WTC11 (cell line): ENCODE data around the gene PLA2G12B. TPM values are rescaled to one million over a fixed set of nuclear protein-coding genes. Genes with fewer than 3 reads are reported as not detected.

Experiments
- ATAC-seq: fragments of 200-7000 bp; cut with Tn5 transposase; 2 replicates; pipeline ENCODE4 v1.10.0; 2021; ENCODE audit warnings: mild to moderate bottlenecking, moderate library complexity
- Bru-seq: library from RNA; stranded (reverse); fragments of 400-500 nt; gene quantifications from one replicate; lab custom pipeline; 2021; lab: Mats Ljungman, UMichigan
- CTCF ChIA-PET: fragments of 300-600 bp; sonication (Branson Sonifier 250); formaldehyde crosslinking; loops from one replicate; lab custom pipeline; 2021; ENCODE audit warnings: antibody characterized with exemption; lab: Charles Lee
- POLR2A ChIA-PET: fragments of 350-600 bp; sonication (Branson Sonifier 250); formaldehyde crosslinking; loops from one replicate; lab custom pipeline; 2021; ENCODE audit warnings: antibody characterized with exemption; lab: Charles Lee
- DNase-seq: peaks from one replicate; pipeline ENCODE4 v3.0.0; 2021; ENCODE audit warnings: low spot score
- H3K27ac Mint-ChIP-seq: 2 replicates; pipeline ENCODE4 v1.8.0; 2021; ENCODE audit warnings: mixed read lengths
- H3K27me3 Mint-ChIP-seq: 2 replicates; pipeline ENCODE4 v1.8.0; 2021; ENCODE audit warnings: low read depth, mild to moderate bottlenecking, moderate library complexity, mixed read lengths
- H3K36me3 Mint-ChIP-seq: 2 replicates; pipeline ENCODE4 v1.8.0; 2021; ENCODE audit warnings: mixed read lengths
- H3K4me1 Mint-ChIP-seq: 2 replicates; pipeline ENCODE4 v1.8.0; 2022; ENCODE audit warnings: mixed read lengths
- H3K4me3 Mint-ChIP-seq: 2 replicates; pipeline ENCODE4 v1.8.0; 2021; ENCODE audit warnings: mild to moderate bottlenecking, moderate library complexity, mixed read lengths
- H3K9me3 Mint-ChIP-seq: 2 replicates; pipeline ENCODE4 v1.8.0; 2021; ENCODE audit warnings: mixed read lengths
- ATF3 ChIP-seq: sonication (generic); formaldehyde crosslinking; conservative IDR thresholded peaks from 2 replicates; pipeline ENCODE4 v1.8.1; 2022; ENCODE audit warnings: mild to moderate bottlenecking, missing genetic modification reagents
- CBFB ChIP-seq: sonication (generic); formaldehyde crosslinking; IDR thresholded peaks from 2 replicates; pipeline ENCODE4 v1.8.1; 2022; ENCODE audit warnings: mild to moderate bottlenecking, low read depth, missing genetic modification reagents
- CTCF ChIP-seq: fragments of 200-600 bp; IDR thresholded peaks from 2 replicates; pipeline ENCODE4 v1.8.0; 2022; ENCODE audit warnings: antibody characterized with exemption
- E2F5 ChIP-seq: sonication (generic); formaldehyde crosslinking; IDR thresholded peaks from 2 replicates; pipeline ENCODE4 v1.8.1; 2022; ENCODE audit warnings: mild to moderate bottlenecking, moderate library complexity, missing genetic modification reagents
- ELF4 ChIP-seq: sonication (generic); formaldehyde crosslinking; IDR thresholded peaks from 2 replicates; pipeline ENCODE4 v1.8.1; 2022; ENCODE audit warnings: low read depth, mild to moderate bottlenecking, moderate library complexity, missing genetic modification reagents
- GRHL2 ChIP-seq: fragments of 250-450 bp; sonication (Bioruptor Pico); IDR thresholded peaks from 2 replicates; pipeline ENCODE4 v1.8.0; 2022; ENCODE audit warnings: mild to moderate bottlenecking, moderate library complexity; ENCODE audit not compliant: insufficient replicate concordance, severe bottlenecking
- KAT7 ChIP-seq: sonication (generic); formaldehyde crosslinking; IDR thresholded peaks from 2 replicates; pipeline ENCODE4 v1.8.1; 2023; ENCODE audit warnings: missing genetic modification reagents, mild to moderate bottlenecking, borderline replicate concordance
- MYBL2 ChIP-seq: sonication (generic); formaldehyde crosslinking; IDR thresholded peaks from 2 replicates; pipeline ENCODE4 v1.8.1; 2023; ENCODE audit warnings: mild to moderate bottlenecking, moderate library complexity, missing genetic modification reagents
- SMAD4 ChIP-seq: sonication (generic); formaldehyde crosslinking; IDR thresholded peaks from 2 replicates; pipeline ENCODE4 v1.8.0; 2022; ENCODE audit warnings: mild to moderate bottlenecking, missing genetic modification reagents
- TCF7 ChIP-seq: sonication (generic); formaldehyde crosslinking; IDR thresholded peaks from 2 replicates; pipeline ENCODE4 v1.8.0; 2022; ENCODE audit warnings: mild to moderate bottlenecking, low read depth, missing genetic modification reagents, moderate library complexity
- USF2 ChIP-seq: sonication (generic); formaldehyde crosslinking; IDR thresholded peaks from 2 replicates; pipeline ENCODE4 v1.8.1; 2023; ENCODE audit warnings: mild to moderate bottlenecking, missing genetic modification reagents, moderate library complexity
- ZBTB43 ChIP-seq: sonication (generic); formaldehyde crosslinking; IDR thresholded peaks from 2 replicates; pipeline ENCODE4 v1.8.1; 2023; ENCODE audit warnings: mild to moderate bottlenecking, missing genetic modification reagents
- ZNF121 ChIP-seq: sonication (generic); formaldehyde crosslinking; IDR thresholded peaks from 2 replicates; pipeline ENCODE4 v1.8.0; 2023; ENCODE audit warnings: missing genetic modification reagents
- ZNF138 ChIP-seq: sonication (generic); formaldehyde crosslinking; conservative IDR thresholded peaks from 2 replicates; pipeline ENCODE4 v1.8.1; 2022; ENCODE audit warnings: mild to moderate bottlenecking, moderate library complexity, missing genetic modification reagents
- ZNF232 ChIP-seq: sonication (generic); formaldehyde crosslinking; IDR thresholded peaks from 2 replicates; pipeline ENCODE4 v1.8.0; 2022; ENCODE audit warnings: mild to moderate bottlenecking, missing genetic modification reagents
- ZNF317 ChIP-seq: sonication (generic); formaldehyde crosslinking; IDR thresholded peaks from 2 replicates; pipeline ENCODE4 v1.8.1; 2023; ENCODE audit warnings: low read depth, mild to moderate bottlenecking, moderate library complexity, missing genetic modification reagents, borderline replicate concordance
- long read RNA-seq, 3 experiments: library from RNA in 1 of 3; library from capped mRNA in 1 of 3; library from polyadenylated mRNA in 1 of 3; unstranded in 2 of 3; stranded (forward) in 1 of 3; transcript quantifications; one replicate each; pipeline ENCODE4 v2.0.0, GENCODE V29; 2021
- total RNA-seq: library from RNA; stranded (reverse); gene quantifications from 3 replicates; pipeline ENCODE4 v1.2.3, GENCODE V29; 2021

Gene PLA2G12B
- total RNA-seq (not detected in 3 replicates), Bru-seq, nascent RNA (percentile 5 among the genes with signal in this experiment)
- long read RNA-seq, experiment 1, result 0 reads
- long read RNA-seq, experiment 2, partial matches to known transcripts, result 0 of 1 reads
- long read RNA-seq, experiment 2, other reads (novel, unspliced or antisense), result 1 of 1 reads
- long read RNA-seq, experiment 3, partial matches to known transcripts, result 0 of 1 reads
- long read RNA-seq, experiment 3, other reads (novel, unspliced or antisense), result 1 of 1 reads

GRCh38 chr10:72954596-72955554 lies at the start of gene PLA2G12B:
PLA2G12B (minus strand) TSS chr10:72954806; CDS start chr10:72954685, 121 bp downstream.
- ATAC-seq (no peak), DNase-seq (no peak)
- Mint-ChIP-seq H3K27me3 (no peaks in the 10 kb centered on the region), H3K36me3 (no peaks in the 10 kb centered on the region), H3K9me3 (no peaks in the 10 kb centered on the region), H3K4me1 (peaks cover 30% of the 10 kb centered on the region), H3K4me3 (no peak within 1 kb of the TSS), H3K27ac (0 out of 2 replicates have a peak within 1 kb of the TSS, but pooled peaks have one; percentile 27)
- ChIA-PET CTCF (interaction anchor here (0.6 to 0.7 kb wide), 2 partner anchors 47 to 360 kb away, joined by 3 to 4 read pairs; no protein-coding TSS in a partner anchor), POLR2A (no interaction called here)
- no peak for TF ChIP-seq ZNF138 (CRISPR knock-in tag)

- ChIA-PET POLR2A (no interaction called here), CTCF (no interaction called here)
- H3K4me3 Mint-ChIP-seq, result no peak overlapping the region
- no peak for ATAC-seq
- no peak overlapping the region for H3K27ac Mint-ChIP-seq
- peak; percentile 81; the same call in 1 of the 2 replicates for TF ChIP-seq ZNF121
- no peak for TF ChIP-seq ZNF232
- no peak for TF ChIP-seq ZNF317
- DNase-seq, result no peak
- H3K36me3 Mint-ChIP-seq, result peaks cover 25% of the 10 kb centered on the region
- H3K4me1 Mint-ChIP-seq, result no peaks in the 10 kb centered on the region
- H3K27me3 Mint-ChIP-seq, result no peaks in the 10 kb centered on the region
- H3K9me3 Mint-ChIP-seq, result peaks cover 3% of the 10 kb centered on the region; the same call in 1 of the 2 replicates
Measured at GRCh38 chr10:73003822-73004221, 49.2 kb upstream of the PLA2G12B start.

- Mint-ChIP-seq H3K27ac (no peak overlapping the region), H3K9me3 (peaks cover 11% of the 10 kb centered on the region), H3K36me3 (peaks cover 6% of the 10 kb centered on the region; the same call in 1 of the 2 replicates), H3K4me1 (no peaks in the 10 kb centered on the region)
- CTCF ChIA-PET, result interaction anchor here (0.7 kb wide), 1 partner anchor 60 kb away, joined by 3 read pairs; no protein-coding TSS in a partner anchor
- TF ChIP-seq ELF4, result no peak
- TF ChIP-seq GRHL2, result no peak
- no peak for TF ChIP-seq USF2 (CRISPR knock-in tag)
- TF ChIP-seq ZNF121, result peak; percentile 35; the same call in 1 of the 2 replicates
- TF ChIP-seq MYBL2 (CRISPR knock-in tag), result no peak
- TF ChIP-seq SMAD4 (CRISPR knock-in tag), result no peak
- TF ChIP-seq, all 79 proteins: peak for 1
- POLR2A ChIA-PET, result interaction anchor here (0.6 kb wide), 1 partner anchor 20 kb away, joined by 6 read pairs; no protein-coding TSS in a partner anchor
- H3K4me3 Mint-ChIP-seq, result no peak overlapping the region
- DNase-seq (no peak), ATAC-seq (no peak)
- no peaks in the 10 kb centered on the region for H3K27me3 Mint-ChIP-seq
Measured at GRCh38 chr10:73000973-73001372, 46.4 kb upstream of the PLA2G12B start.

GRCh38 chr10:72997099-72997498 lies 42.5 kb upstream of the PLA2G12B start:
- ATAC-seq, result no peak
- POLR2A ChIA-PET, result no interaction called here
- no peak overlapping the region for H3K4me3 Mint-ChIP-seq
- TF ChIP-seq E2F5 (no peak), CTCF (no peak), TCF7 (CRISPR knock-in tag) (no peak), ATF3 (no peak), ZBTB43 (CRISPR knock-in tag) (no peak), CBFB (CRISPR knock-in tag) (no peak), KAT7 (CRISPR knock-in tag) (no peak)

More at GRCh38 chr10:72997099-72997498, 42.5 kb upstream of the PLA2G12B start:
- Mint-ChIP-seq H3K27ac (no peak overlapping the region), H3K36me3 (no peaks in the 10 kb centered on the region; the same call in 1 of the 2 replicates), H3K9me3 (peaks cover 24% of the 10 kb centered on the region), H3K27me3 (0 out of 2 replicates have a peak, but pooled peaks cover 2% of the 10 kb centered on the region), H3K4me1 (no peaks in the 10 kb centered on the region)
- no peak for DNase-seq
- CTCF ChIA-PET, result interaction anchor here (1.2 kb wide), 1 partner anchor 64 kb away, joined by 3 read pairs; no protein-coding TSS in a partner anchor
